Retinal pigment epithelial cell (primary cell): Measurements from ENCODE around the gene STXBP6.

ENCODE experiments used
- DNase-seq: peaks from one replicate; pipeline ENCODE4 v3.0.0-alpha.2; 2010; ENCODE audit warnings: low read depth
- H3K4me3 ChIP-seq: 2 replicates; pipeline ENCODE4 v1.5.1; 2011; ENCODE audit warnings: mild to moderate bottlenecking, low read length, control low read depth, moderate library complexity
- TF ChIP-seq, protein P1 (sequence below): conservative IDR thresholded peaks from 2 replicates; pipeline ENCODE4 v1.5.1; 2011; ENCODE audit warnings: low read depth, low read length, control low read depth, inconsistent platforms

STXBP6 gene

DNA sequence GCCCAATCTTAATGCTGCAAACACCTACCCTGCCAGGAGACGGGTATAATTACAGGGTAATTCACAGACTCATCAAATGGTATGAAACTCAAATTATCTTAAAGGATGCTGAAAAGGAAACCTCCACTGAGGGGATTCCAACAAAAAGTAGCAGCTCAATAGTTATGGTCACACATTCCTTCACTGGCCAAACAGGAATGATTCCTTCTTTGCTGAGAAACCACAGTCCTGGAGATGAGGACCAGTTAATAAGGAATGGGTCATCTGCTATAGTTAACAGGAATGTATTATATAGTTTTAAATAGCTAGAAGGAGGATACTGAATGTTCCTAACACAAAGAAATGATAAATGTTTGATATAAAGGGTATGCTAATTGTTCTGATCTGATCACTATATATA lies 136.9 kb downstream of the STXBP6 start:
- TF ChIP-seq, protein P1, sequence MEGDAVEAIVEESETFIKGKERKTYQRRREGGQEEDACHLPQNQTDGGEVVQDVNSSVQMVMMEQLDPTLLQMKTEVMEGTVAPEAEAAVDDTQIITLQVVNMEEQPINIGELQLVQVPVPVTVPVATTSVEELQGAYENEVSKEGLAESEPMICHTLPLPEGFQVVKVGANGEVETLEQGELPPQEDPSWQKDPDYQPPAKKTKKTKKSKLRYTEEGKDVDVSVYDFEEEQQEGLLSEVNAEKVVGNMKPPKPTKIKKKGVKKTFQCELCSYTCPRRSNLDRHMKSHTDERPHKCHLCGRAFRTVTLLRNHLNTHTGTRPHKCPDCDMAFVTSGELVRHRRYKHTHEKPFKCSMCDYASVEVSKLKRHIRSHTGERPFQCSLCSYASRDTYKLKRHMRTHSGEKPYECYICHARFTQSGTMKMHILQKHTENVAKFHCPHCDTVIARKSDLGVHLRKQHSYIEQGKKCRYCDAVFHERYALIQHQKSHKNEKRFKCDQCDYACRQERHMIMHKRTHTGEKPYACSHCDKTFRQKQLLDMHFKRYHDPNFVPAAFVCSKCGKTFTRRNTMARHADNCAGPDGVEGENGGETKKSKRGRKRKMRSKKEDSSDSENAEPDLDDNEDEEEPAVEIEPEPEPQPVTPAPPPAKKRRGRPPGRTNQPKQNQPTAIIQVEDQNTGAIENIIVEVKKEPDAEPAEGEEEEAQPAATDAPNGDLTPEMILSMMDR = no peak
- no peak for DNase-seq
- no peak overlapping the region for H3K4me3 ChIP-seq

DNA sequence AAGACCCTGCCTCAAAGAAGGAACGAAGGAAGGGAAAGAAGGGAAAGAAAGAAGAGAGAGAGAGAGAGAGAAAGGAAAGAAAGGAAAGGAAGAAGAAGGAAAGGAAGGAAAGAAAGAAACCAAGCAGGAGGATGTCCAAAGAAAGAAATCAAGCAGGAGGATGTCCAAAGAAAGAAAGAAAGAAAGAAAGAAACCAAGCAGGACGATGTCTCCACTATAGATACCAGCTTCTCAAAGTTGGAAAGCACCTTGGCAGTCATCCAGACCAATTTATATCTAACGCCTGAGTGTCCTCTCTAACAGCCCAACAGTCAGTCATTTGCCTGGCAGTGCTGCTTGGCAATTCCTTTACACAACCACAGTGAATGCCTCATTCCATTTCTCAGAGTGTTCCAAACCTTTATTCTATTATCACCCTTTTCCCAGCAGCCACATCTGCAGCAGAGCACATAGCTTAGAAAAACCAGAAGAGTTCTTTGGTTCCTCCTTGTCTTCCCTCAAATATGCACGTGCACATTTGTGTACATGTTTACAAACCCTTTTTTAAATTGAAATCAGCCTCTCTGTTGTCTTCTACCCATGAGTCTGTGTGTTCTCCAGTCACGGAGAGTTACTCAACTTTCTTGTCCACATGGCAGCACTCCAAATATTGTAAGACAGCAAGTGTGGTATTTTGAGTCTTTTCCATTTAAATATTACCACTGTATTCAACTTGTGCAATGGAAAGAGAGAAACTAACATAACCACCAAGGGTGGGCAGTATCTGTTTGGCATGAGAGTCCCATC lies 138.4 kb downstream of the STXBP6 start:
- TF ChIP-seq, protein P1 = no peak
- H3K4me3 ChIP-seq = no peak overlapping the region
- DNase-seq = peak; percentile 19

DNA sequence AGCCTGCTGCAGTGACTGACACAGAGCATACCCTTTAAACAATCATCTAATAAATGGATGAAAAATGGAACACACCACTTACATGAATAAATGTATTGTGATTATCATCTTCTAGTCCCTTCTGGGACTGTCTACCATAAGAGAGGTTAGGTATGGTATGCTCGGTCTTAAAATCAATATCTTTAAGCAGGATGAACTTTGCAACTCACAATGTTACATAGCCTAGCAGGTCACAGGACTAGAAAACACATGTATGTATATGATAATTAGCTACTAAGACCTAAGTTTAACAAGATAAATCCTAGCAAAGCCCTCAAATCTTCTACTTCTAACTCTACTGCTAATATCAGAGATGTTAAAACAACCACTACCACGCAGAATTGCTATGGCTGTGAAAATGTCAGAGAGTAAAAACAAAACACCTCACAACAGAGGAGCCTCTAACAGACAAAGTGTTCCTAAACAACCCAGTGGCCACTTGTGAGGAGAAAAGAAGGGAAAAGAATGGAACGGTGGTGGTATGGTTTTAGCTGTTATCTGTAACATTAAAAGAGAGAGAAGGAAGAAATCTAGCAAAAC lies 139.4 kb downstream of the STXBP6 start:
- TF ChIP-seq, protein P1 = no peak
- no peak for DNase-seq
- H3K4me3 ChIP-seq = no peak overlapping the region

DNA sequence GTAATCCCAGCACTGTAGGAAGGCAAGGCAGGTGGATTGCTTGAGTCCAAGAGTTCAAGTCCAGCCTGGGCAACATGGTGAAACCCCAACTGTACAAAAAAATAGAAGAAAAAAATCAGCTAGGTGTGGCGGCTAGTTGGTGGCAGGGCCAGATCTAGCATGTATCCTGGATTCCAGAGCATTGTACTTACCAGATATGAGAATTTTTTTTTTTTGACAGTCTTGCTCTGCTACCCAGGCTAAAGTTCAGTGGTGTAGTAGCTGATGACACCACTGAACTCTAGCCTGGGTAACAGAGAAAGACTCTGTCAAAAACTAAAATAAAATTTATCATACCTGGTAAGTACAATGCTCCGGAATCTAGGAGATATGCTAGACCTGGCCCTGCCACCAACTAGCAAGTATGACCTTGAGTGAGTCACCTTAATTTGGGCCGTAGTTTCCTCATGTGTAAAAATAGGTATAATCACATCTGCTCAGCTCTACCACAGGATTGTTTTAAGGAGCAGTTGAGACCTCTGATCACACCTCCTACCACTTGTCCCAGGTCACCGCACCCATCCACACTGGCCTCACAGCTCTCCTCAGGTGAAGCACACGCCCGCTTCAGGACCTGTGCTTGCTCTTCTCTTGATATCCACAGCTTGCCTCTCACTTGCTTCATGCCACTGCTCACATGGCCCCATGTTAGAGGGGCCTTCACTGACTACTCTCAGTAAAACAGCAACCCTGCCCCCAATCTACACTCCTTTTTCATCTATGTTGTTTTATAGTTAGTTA lies 140.2 kb downstream of the STXBP6 start:
- no peak overlapping the region for H3K4me3 ChIP-seq
- DNase-seq = no peak
- TF ChIP-seq, protein P1 = no peak

DNA sequence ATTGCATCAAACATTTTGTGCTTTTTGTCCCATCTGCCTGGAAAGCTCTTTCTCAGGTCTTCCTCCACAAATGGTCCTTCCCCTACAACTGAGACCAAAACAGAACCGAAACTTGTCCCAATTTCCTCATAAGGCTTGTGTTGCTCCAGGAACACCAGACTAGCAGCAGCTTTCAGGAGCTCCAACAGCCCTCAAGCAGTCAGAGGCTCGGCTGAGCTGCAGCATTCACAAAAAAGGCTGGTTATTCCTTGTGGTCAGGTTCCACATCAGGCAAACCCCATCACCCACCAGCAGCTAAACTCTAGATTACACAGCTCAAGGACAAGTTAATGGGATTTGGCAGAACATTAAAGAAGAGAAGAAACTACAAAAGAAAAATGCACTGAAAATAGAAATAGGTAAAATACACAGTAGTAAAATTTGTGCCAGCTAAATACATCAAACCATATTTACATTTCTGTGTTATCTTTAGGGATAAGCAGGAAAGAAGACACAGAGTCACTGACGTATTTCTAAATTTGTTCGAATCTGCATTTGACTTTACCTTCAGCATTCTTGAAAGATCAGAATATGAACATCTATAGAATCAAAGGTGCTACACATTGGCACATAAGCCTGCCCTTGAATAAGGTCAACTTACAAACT lies 141.2 kb downstream of the STXBP6 start:
- H3K4me3 ChIP-seq = no peak overlapping the region
- TF ChIP-seq, protein P1 = no peak
- DNase-seq = no peak

DNA sequence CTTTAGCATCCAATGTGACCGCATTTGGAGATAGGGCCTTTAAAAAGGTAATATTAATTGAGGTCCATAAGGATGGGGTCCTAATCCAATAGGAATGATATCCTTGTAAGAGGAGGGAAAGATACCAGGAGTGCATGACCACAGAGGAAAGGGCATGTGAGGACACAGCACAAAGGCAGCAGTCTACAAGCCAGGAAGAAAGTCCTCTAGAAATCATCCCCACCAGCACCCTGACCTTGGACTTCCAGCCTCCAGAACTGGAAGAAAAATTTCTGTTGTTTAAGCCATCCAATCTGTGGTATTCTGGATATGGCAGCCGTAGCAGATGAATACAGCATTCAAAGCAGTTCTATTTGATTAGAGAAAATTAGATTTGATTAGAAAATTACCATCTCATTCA lies 145.4 kb downstream of the STXBP6 start:
- DNase-seq = no peak
- no peak overlapping the region for H3K4me3 ChIP-seq
- TF ChIP-seq, protein P1 = no peak
